Measurements from ENCODE around the gene SPATA20. TPM values are rescaled to one million over a fixed set of nuclear protein-coding genes. Genes with fewer than 3 reads are reported as not detected.

SPATA20 gene
- total and polyA plus RNA-seq, 2 of the 13 experiments (the other 11 are each of a cell fraction or from before 2014, with no cell fraction given) = 36.1 to 64.8 TPM

GRCh38 chr17:50538549-50539410, 8.2 kb upstream of the SPATA20 start (continued):
- TF ChIP-seq ZNF460 (CRISPR knock-in tag; IDR thresholded peaks at IDR 0.05; ENCODE audit: borderline replicate concordance) = no peak
- TF ChIP-seq ZNF607 (CRISPR knock-in tag; IDR thresholded peaks at IDR 0.05; ENCODE audit: borderline replicate concordance) = no peak
- 0 out of 2 replicates have a peak, but pooled peaks have one; percentile 16 for TF ChIP-seq ZFP90 (CRISPR knock-in tag; IDR thresholded peaks at IDR 0.05; ENCODE audit: borderline replicate concordance)
- no peak for TF ChIP-seq CEBPB (IDR thresholded peaks at IDR 0.05; ENCODE audit: borderline replicate concordance, low read depth, low read length)
- no peak for TF ChIP-seq ZNF136 (CRISPR knock-in tag; IDR thresholded peaks at IDR 0.05; ENCODE audit: low read depth)
- peak; percentile 70 for TF ChIP-seq HOXA3 (CRISPR knock-in tag; IDR thresholded peaks at IDR 0.05)
- TF ChIP-seq UBTF (CRISPR knock-in tag; IDR thresholded peaks at IDR 0.05) = peak; percentile 72; the same call in 1 of the 2 replicates
- TF ChIP-seq ZNF788 (CRISPR knock-in tag; IDR thresholded peaks at IDR 0.05; ENCODE audit: borderline replicate concordance) = no peak; the same call in 1 of the 2 replicates
- peak; percentile 68 for TF ChIP-seq ZNF629 (CRISPR knock-in tag; conservative IDR thresholded peaks at IDR 0.05)
- TF ChIP-seq MXD4 (CRISPR knock-in tag; IDR thresholded peaks at IDR 0.05) = no peak
- no peak for TF ChIP-seq TCF12 (IDR thresholded peaks at IDR 0.05)
- no peak for TF ChIP-seq TCF12 (CRISPR knock-in tag; IDR thresholded peaks at IDR 0.05)
- no peak for TF ChIP-seq PCBP1 (IDR thresholded peaks at IDR 0.05; ENCODE audit: borderline replicate concordance, low read depth, low read length)
- TF ChIP-seq ELF1 (CRISPR knock-in tag; IDR thresholded peaks at IDR 0.05) = 0 out of 2 replicates have a peak, but pooled peaks have one; percentile 32
- TF ChIP-seq PAXIP1 (CRISPR knock-in tag; conservative IDR thresholded peaks at IDR 0.05) = peak; percentile 65
- no peak for TF ChIP-seq ZNF234 (CRISPR knock-in tag; conservative IDR thresholded peaks at IDR 0.05)
- peak; percentile 43; the same call in 1 of the 2 replicates for TF ChIP-seq ZNF337 (CRISPR knock-in tag; IDR thresholded peaks at IDR 0.05; ENCODE audit: borderline replicate concordance, low read depth)
- TF ChIP-seq ZNF138 (CRISPR knock-in tag; IDR thresholded peaks at IDR 0.05; ENCODE audit: low read depth) = no peak
- TF ChIP-seq TFDP1 (CRISPR knock-in tag; IDR thresholded peaks at IDR 0.05; ENCODE audit: borderline replicate concordance) = peak; percentile 59; the same call in 1 of the 2 replicates
- no peak for TF ChIP-seq ETV5 (CRISPR knock-in tag; IDR thresholded peaks at IDR 0.05; ENCODE audit: borderline replicate concordance)
- no peak for TF ChIP-seq E2F1 (CRISPR knock-in tag; IDR thresholded peaks at IDR 0.05)

Measured in HepG2 (cell line).